Measurements from ENCODE around the gene SYNPO.

Gene SYNPO

DNA sequence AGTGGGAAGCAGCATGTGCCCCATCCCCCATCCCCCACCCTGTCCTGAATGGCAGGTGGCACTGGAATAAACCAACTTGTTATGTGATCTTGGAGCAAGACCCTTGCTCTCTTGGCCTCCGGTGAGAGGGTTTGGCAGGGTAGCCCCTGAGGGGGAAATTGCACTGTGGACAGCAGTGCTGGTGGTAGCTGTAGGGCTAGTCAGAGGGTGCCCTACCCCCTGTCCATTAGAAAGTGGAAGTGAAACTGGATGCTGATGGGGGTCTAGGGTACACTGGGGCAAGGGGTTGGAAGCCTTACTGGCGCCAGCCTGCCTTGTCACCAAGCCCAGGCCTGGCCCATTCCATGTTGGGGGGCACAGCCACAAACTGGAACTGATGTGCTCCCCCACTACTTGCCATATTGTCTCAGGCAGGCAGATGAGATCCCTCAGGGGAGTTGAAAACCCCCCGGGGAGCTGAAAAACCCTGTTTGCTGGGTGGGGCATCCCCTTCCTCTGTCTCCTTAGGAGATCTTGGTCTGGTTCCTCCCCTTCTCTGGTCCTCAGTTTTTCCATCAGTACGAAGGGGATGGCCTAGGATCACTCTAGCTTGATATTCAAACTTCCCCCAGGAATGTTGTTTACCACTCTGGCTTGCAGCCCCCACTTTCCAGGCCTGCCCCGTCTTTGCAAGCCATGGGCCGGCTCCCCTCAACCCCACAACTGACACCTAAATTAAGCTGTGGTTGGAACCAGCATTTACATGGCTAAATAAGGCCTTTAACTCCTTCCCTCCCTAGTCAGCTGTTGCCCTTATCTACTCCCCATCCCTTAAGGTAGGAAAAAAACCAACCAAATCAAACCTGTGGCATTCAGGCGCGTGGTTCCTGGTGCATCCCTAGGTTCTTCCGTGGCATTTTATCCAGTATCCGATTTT lies 14.4 kb upstream of the SYNPO start:
- DNase-seq, result no peak

DNA sequence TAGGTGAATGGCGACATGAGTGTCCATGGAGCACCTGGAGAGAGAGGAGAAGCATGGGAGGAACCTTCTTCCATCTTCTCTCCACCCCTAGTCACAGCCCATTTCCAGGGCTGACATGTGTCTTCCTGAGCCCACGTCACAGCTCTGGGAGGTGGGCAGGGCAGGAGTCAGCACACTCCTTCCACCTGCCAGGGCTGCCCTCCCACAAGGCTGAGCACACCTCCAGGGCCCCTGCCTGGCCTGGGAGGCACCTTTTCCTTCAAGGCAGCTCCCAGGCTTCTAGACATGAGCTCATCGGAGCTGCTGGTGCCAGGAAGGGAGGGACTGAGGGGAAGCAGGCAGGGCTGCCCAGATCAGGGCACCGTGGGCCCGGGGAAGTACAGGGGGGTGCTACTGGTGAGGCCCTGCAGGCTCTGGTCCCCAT lies 13.6 kb upstream of the SYNPO start:
- DNase-seq, result no peak

DNA sequence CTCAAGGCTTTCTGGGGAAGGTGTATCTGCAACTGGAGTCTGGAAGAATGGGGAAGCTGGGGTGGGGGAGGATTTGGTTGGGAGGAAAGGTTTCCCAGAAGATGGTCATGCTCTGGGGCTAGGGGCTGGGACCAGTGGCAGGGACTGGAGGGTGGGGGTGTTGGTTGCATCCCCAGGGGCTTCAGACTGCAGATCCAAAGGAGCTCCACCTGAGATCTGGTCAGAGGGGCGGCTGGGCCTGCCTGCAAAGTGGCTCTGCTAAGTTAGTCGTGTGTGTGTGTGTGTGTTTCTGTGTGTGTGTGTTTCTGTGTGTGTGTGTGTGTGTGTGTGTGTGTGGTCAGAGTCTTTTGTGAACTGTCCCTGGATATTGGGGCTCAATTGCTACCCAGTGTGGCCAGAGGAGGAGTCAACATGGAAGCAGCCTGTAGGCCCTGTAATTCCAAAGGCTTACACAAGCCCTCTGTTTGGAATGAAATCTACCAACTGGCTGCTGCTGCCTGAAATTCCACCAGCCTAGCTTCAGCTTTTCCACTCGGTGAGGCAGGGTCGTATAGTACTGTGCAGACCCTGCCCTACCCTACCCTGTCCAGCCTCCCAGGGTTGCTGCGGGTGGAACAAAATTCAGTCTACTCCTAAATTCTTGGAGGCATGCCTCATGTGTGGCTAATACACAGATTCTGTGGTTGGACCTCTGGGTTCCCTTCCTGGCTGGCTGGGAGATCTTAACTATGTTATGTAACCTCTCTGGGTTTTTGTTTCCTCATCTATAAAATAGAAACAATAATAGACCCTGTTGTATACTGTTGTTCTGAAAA lies 12.5 kb upstream of the SYNPO start:
- no peak for DNase-seq

DNA sequence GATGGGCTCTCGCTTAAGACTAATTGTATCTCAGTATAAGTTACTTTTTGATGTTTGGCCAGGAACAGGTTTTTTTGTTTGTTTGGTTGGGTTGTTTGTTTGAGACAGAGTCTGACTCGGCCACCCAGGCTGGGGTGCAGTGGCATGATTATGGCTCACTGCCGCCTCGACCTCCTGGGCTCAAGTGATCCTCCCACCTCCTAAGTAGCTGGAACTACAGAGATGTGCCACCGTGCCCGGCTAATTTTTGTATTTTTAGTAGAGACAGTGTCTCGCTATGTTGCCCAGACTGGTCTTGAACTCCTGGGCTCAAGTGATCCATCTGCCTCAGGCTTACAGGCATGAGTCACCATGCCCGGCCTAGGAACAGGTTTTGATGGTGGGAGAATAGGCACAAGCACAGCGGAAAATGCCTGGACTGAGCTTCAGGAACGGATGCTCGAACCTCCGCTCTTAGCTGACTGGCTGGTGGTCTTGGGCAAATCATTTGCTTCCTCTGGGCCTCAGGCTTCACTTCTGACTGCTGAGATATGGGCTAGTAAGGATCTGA lies 11.4 kb upstream of the SYNPO start:
- DNase-seq, result no peak

DNA sequence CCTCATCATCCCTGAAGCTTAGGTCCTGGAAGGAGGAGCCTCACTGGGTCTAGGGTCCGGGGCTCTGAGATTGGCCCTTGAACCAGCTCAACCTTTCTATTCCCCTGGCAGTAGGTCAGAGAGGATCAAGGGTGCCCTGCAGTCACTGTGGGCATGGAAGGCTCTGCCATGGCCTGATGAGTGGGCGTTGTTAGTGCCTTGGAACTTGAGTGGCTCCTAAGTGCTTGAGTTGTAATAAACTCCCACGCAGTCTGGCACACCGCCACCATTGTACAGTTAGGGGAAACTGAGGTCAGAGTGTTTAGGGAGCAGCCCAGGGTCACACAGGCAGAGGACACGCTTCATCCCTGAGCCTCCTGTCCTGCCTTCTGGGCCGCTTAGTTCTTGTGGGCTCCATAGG lies 10.4 kb upstream of the SYNPO start:
- no peak for DNase-seq

DNA sequence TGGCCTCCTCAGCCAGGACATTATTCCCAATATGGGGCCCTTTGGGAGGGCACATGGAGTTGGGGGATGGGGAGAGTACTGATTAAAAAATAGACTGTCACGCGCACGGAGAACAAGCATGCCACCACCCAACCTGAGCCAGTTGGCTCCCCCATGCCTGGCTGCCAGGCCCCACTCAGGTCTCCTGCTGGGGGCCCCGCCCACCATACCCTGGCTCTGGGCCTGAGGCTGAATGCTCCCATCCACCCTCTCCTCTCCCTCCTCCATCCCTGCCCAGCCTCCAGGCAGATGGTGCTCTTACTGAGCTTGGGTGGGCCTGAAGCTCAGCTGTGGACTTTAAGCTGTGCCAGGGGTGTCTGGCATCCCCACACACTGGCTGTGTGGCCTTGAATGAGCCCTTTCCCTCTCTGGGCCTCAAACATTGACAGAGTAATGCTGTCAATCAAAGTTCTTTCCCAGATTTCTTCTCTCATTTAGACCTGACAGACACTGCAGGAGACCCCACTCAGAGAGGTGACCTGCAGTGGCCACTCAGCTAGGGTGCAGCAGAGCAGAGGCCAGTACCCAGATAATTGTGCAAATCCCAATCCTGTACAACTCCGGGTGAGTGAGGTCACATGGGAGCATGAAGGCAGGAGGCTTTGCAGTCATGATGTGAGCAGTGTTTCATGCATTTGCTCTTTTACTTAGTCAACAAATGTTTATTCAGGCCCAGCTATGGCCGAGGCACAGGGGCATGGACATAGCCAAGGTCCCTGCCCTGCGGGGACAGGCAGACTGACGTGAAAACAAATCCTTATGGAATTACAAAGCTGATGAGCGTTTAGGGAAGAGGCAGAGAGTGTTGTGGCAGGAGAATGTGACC lies 9.8 kb upstream of the SYNPO start:
- DNase-seq, result no peak

DNA sequence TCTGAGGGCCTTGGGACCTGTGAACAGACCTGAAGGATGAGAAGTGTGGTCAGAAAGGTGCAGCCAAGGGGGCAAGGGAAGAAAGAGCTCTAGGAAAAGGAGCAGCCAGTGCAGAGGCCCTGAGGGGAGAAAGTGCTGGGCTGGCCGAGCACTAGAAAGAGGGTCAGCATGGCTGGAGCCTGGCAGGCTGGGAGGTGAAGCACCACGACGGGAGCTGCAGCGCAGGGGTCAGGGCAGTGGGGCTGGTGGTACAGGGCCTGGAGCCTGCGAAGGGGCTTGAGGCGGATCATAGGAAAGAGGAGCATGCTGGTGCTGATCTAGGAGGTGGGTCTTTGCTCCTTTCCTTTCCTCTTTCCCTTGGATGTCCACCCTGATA lies 9.1 kb upstream of the SYNPO start:
- DNase-seq, result no peak

DNA sequence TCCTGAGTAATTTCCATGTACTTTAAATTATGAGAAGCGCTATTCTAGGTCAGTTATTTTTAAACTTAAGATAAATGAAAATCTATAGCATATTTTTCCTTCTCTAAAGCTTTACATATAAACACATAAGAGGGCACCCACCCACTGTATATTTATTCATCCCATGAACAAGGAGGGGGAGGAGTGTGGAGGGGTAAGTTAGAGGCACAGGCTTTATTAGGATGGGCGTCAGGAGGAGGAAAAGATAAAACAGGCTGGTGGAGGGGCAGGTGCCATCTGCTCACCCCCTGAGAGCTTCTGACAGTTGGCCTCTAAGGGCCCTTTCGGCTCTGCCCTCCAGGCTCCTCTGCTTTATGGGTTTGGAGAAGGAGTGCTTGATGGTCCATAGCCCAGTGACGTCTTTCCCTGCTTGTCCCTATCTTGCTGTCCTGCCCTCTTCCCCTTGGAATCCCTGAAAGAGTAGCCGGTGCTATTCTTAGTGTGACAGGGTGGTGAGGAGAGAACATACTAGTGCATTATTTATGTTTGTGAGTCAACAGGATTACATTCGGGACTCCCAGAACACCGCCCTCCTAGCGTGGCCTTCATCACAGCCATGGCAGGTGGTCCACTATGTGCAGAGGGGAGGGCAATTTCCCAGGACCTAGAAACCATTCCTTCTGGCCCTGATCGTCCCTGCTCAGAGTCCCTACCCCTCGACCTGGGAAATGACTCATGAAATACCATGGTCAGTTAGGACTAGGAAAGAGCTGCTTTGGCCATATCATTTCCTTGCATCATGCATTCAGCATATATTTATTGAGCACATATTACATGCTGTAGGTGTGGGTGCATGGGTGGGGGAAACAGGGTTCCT lies 7.9 kb upstream of the SYNPO start:
- no peak for DNase-seq

DNA sequence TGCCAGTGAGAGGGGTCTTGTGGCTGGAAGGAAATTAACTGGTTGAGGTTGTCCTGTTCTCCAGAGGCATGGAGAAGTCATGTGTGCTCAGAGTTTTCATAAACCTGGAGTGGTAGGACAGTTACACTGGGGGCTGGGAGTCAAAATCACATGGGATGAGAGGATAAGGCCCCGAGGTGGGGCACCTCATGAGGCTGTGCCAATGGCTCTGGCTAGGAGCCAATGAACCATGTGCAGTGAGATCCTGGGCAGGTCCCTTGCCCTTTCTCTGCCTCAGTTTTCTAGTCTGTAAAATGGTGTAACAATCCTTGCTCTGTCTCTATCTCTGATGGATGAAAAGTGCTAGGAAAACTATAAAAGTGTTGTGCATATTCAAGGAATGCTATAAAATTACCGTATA lies 7.0 kb upstream of the SYNPO start:
- no peak for DNase-seq

DNA sequence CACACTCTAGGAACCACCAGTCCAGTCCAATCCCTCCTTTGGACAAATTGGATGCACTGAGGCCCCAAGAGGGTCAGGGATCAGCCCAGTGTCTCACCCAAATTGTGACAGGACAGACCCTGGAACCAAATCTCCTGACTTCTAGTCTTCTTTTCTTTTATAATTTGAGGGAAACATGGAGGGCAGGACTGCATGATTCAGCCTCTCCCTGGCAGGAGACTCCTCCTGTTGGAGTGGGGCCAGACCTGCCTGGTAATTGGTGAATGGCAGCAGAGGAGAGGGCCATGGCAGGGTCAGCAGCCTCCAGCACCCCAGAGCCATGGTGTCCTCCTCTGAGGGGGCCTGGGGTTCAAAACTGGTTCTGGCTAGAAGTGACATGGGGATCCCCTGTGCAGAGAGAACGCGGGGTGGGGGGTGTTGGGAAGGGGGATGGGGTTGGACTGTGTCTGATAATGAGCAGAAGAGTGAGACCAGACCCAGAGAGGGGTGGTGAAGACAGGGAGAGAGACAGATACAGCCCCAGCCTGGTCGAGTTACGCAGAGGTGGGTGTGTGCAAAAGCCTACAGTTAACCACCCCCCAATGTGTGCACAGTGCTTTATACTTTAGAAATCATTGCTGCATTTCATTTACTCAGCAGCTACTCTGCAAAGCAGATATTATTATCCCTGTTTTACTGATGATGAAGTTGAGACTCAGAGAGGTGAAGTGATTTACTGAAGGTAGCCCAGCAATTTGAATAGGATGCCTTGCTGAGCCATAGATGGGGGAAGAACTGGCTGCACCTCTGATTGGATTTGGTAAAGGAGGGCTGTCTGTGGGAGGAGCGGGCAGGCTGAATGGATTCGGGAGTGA lies 3.8 kb upstream of the SYNPO start:
- no peak for DNase-seq

DNA sequence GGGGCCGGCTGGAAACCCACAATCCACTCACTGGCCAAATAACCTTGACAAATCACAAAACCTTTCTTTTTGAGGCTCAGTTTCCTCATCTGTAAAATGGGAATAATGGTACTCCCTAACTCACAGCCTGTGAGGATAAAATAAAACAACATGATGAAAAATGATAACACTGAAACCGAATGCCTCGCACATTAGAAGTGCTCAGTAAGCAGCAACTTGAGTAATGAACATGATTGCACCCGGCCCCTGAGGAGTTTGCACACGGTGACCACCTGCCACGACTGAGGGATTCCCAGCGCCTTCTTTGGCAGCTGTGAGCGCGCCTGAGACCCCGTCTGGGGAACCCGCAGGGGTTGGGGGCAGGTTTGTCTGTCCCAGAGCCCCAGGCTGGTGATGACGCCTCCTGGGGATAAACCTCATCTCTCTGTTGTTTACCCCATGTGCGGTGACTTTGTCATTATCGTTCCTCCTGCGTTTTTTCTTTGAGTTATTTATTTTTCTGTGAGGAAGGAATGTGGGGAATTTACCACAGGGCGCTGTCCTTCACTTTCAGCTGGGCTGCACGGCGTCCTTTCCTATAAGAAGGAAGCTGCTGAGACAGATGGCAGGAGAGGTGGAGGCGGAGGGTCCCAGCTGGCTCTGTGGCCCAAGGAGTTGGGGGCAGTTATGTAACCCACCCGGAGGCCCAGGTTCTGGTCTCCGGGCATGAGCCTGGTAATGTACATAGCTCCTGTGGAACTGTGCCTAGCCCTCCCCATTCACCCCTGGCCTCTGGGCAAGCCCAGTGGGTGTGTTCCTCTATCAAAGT lies 3.0 kb upstream of the SYNPO start:
- no peak for DNase-seq

DNA sequence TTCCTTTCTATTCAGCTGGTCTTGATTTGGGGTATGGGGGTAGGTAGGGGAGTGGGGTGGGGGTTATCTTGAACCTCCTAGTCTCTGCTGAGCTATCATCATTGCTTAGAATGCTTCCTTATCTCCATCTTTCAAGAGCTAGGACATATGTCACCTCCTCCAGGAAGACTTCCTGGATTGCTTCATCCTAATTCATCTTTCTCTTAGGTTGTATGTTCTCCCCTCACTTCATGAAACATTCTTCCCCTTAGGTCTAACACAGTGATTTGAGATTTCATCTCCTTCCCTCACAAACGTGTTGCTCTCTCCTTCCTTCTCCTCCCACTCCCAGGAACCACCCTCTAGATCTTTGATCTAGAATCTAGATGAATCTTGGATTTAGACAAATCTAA lies 2.4 kb upstream of the SYNPO start:
- DNase-seq, result no peak

DNA sequence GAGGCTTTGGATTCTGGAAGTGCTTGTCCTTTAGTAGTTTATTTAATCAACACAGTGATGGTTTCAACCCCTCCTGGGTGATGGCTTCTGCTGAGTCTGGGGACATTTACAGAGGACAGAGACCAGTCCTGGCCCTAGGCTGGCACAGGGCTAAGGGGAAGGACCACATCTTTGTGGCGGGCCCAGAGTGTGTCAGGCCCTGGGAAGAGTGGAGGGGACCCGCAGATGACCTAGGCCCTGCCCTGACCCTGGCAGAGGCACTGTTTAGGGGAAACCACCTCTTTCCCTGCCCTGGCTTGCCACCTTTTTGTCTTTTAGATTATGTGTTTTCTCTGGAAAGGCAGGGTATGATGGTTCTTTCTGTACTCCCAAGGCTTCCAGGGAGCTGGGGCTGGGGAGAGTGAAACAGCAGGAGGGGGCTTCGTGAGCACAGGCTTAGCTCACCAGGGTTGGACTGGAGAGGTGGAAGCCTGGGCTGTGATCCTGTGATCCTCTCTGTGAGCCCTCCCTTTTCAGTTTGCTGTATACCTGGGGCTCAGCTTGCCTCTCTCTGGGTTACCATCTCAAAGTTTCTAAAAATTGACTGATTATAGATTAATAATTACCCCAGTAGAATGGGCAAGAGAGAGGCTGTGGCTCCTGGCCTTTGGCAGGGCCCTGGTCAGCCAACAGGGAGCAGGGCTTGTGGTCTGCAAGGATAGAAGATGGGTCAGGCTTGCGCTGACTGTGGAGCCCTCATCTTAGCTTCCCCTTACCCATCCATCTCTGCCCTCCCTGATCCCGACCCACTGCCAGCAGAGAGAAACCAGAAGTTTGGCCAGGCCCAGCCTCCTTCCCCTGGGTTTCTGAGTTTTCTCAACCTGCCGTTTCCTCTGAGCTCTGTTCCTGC lies 1.7 kb upstream of the SYNPO start:
- DNase-seq, result no peak

DNA sequence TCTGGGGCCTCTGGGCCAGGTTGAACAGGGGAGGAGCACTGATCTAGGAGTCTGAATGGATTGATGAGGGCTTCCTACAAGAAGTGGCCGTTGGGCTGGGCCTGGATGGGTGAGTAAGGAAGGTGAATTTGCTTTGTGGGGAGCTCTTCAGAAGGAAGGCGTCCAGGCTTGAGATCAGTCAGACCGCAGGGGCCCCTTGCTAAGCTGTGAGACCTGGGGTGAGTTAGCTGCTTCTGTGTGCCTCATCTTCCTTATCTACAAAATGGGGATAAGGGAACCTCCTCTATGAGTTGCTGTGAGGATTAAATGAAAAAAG lies 1.1 kb upstream of the SYNPO start:
- DNase-seq, result no peak

DNA sequence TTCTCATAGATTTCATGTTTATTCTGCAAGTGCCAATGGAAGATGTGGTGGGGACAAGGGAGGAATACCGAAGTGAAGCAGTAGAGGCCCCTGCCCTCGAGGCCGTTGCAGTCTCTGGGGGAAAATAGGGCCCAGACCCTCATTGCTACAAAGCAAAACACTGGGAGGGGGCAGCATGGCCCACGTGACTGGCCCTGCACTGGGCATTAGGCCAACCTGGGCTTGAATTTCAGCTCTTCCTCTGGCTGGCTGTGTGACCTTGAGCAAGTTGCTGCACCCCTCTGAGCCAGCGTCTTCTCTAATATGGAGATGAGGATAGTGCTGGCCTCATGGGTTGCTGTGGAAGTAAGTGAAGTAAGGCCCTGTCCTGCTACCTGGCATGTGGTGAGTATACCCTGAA lies 709 bp upstream of the SYNPO start:
- DNase-seq, result no peak

DNA sequence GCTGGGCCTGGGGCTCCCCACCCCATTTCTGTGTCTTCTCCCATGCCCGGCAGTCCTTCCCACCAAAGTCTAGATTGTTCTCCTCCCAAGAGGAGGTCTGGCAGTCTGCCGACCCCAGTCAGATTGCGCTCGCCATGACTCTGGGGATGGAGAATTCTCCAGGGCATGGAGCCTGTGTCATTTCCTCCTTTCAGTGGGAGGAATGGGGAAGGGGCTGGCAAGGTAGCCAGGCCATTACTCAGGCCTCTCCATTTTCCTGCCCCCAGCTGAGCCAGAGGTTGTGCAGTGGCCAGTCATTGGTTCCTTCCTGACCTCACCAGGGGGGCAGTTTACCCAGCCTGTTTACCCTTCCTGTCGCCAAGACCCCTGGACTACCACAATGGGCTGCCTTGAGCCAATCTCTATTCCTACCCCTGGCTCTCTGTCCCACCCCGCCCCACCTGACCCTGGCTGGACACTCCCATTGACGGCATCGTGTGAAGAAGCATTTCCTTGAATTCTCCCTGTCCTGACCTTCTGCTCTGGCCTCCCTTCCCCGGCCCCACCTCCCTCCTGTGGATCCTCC lies 628 bp downstream of the SYNPO start:
- DNase-seq, result no peak

DNA sequence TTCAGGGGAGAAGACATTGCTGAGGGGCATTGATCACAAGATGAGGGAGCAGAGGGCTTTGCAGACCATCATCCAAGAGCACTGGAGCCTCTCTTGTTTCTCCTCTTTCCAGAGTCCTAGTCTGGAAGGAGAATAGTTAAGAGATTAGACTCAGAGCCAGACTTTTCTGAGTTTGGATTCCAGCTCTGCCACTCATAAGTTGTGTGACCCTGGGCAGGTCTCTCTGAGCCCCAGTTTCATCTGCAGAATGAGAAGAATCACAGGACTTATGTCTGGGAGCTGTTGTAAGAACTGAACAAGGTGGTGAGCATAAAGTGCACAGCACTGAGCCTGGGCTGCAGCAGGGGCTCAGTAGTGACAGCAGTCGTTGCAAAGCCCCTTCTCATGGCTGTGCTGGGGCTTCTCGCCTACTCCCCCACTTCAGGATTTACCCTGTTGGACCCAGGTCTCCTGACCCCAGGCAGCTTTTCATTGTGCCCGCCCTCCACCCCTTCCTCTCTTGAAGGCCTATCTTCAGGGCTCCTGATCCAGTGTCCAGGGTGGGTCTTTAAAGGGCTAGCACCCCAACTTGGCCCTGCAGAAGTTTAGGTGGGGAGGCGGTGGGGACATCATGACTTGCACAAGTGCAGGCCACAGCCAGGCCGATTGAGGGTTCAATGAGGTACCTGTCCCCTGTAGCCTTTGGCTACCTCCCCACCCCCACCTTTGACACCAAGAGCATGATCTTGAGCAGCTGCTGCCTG lies 1.5 kb downstream of the SYNPO start:
- DNase-seq, result no peak

DNA sequence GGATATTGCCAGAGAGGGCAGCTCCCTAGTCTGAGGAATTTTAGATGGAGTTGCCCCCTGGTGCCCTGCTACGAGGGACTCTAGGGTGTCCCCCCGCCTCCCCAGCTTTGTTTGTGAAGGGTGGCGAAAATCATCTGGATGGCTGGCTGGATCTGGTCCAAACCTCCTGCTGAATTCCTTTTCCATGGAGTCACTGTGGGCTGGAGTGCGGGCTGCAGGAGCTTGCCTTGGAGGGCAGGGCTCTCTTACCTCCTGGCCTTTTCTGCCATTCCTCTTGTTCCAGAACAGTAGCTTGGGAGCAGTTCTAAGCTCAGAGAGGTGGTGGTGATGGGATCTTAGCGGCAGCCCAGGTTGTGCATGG lies 2.1 kb downstream of the SYNPO start:
- DNase-seq, result no peak

Data from activated CD4-positive, alpha-beta T cell treated with anti-CD3 and anti-CD28 coated beads for 48 hours (primary cell).